ENCODE results near the gene UPK1A.

Gene UPK1A

GRCh38 chr19:35696835-35697234 lies 30.5 kb downstream of the UPK1A start:
- Histone ChIP-seq H3K36me3 (ENCODE audit: insufficient read depth, low read depth, low read length) (no peaks in the 10 kb centered on the region), H3K4me1 (ENCODE audit: insufficient read depth, low read length) (no peaks in the 10 kb centered on the region), H3K27me3 (ENCODE audit: insufficient read depth, low read length) (no peaks in the 10 kb centered on the region), H3K9me3 (ENCODE audit: insufficient read depth, low read depth, low read length) (no peaks in the 10 kb centered on the region), H3K9ac (ENCODE audit: low read depth, low read length) (no peak overlapping the region), H3K27ac (ENCODE audit: low read length) (no peak overlapping the region), H3K4me3 (ENCODE audit: low read length) (no peak overlapping the region)

DNA sequence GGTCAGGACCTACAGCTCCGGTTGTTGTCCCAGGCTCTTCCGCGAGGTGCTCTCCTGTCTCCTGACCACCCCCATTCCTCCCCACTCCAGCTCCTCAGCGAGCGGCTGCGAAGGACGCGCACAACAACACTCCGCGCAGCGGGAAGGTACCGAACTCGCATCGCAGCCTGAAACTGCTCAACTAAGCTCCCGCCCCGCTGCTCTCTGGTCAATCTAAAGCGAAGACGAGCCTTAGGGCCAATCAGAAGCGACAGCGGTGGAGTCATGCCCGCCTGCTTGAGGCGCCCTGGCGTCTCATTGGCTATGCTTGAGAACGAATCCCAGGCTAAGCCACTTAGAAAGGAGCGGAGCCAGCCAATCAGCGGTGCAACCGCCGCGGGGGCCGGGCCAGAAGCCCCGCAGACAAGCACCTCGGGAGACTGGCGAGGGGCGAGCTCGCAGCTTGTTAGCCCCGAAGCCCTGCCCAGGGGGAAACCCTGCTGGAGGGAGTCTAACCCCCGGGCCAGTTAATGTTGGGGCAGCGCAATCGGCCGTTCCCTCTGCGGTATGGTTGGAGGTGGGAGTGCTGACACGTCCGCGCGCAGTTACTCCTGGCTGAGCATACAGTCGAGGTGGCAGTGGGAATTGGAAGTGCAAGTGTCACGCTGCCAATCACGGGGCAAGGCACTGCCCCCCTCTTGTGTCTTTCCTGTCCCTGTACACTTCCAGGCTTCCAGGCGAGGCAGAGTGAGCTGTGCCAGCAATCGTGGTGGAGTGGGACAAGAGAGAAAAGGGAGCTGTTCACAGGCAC lies 36.1 kb downstream of the UPK1A start:
- Histone ChIP-seq H3K4me1 (ENCODE audit: insufficient read depth, low read length) (no peaks in the 10 kb centered on the region), H3K4me3 (ENCODE audit: low read length) (peak overlapping the region; percentile 76), H3K9ac (ENCODE audit: low read depth, low read length) (no peak overlapping the region), H3K36me3 (ENCODE audit: insufficient read depth, low read depth, low read length) (no peaks in the 10 kb centered on the region), H3K9me3 (ENCODE audit: insufficient read depth, low read depth, low read length) (no peaks in the 10 kb centered on the region), H3K27ac (ENCODE audit: low read length) (no peak overlapping the region), H3K27me3 (ENCODE audit: insufficient read depth, low read length) (peaks cover 29% of the 10 kb centered on the region)

DNA sequence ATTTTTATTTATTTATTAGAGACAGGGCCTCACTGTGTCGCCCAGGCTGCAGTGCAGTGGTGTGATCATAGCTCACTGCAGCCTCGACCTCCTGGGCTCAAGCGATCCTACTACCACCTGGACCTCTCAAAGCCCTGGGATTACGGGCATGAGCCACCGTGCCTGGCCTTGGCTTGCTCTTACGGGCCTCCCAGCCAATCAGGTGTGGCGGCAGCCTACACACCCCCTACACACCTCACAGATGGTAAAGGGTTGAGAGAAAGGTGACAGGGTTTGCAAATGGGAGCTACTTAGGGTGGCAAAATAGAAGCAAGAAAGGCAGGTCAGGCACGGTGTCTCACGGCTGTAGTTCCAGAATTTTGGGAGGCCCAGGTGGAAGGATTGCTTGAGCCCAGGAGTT lies 37.0 kb downstream of the UPK1A start:
- H3K4me3 ChIP-seq (ENCODE audit: low read length) = no peak overlapping the region
- no peak overlapping the region for H3K27ac ChIP-seq (ENCODE audit: low read length)
- no peak overlapping the region for H3K9ac ChIP-seq (ENCODE audit: low read depth, low read length)

GRCh38 chr19:35704218-35704617 lies 37.9 kb downstream of the UPK1A start, which contains the start of gene ZBTB32:
TSS of gene ZBTB32 (plus strand) at chr19:35704558. CDS start at chr19:35714627, 10,069 bp downstream.
- Histone ChIP-seq H3K27ac (ENCODE audit: low read length) (no peak within 1 kb of the TSS), H3K4me3 (ENCODE audit: low read length) (no peak within 1 kb of the TSS)

More for the DNA sequence above, 37.0 kb downstream of the UPK1A start:
- Histone ChIP-seq H3K4me1 (ENCODE audit: insufficient read depth, low read length) (no peaks in the 10 kb centered on the region), H3K27me3 (ENCODE audit: insufficient read depth, low read length) (peaks cover 35% of the 10 kb centered on the region), H3K36me3 (ENCODE audit: insufficient read depth, low read depth, low read length) (no peaks in the 10 kb centered on the region), H3K9me3 (ENCODE audit: insufficient read depth, low read depth, low read length) (no peaks in the 10 kb centered on the region)

DNA sequence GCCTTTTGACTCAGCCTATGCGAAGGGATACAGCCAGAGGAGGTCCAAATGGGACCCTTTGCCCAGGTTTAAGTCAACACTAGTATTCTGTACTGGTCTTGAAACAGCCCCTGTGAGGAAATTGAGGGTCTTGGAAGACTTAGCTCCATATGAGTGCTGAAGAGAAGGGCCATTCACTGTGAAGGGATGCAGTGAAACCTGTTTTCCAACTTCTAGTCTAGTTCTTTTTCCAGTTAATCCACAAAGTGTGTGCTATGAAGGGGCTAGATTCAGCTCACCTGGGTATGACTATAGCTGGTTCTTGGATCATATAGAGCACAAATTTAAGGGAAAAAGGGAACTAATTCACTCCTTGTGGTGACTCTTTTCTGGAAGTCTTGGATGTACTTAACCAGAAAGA lies 42.1 kb downstream of the UPK1A start:
- Histone ChIP-seq H3K27me3 (ENCODE audit: insufficient read depth, low read length) (peaks cover 27% of the 10 kb centered on the region), H3K9me3 (ENCODE audit: insufficient read depth, low read depth, low read length) (no peaks in the 10 kb centered on the region), H3K4me1 (ENCODE audit: insufficient read depth, low read length) (peaks cover 4% of the 10 kb centered on the region; the same call in 1 of the 2 replicates), H3K4me3 (ENCODE audit: low read length) (no peak overlapping the region), H3K36me3 (ENCODE audit: insufficient read depth, low read depth, low read length) (no peaks in the 10 kb centered on the region), H3K9ac (ENCODE audit: low read depth, low read length) (no peak overlapping the region), H3K27ac (ENCODE audit: low read length) (no peak overlapping the region)

More at GRCh38 chr19:35704218-35704617, 37.9 kb downstream of the UPK1A start, which contains the start of gene ZBTB32:
- Histone ChIP-seq H3K27me3 (ENCODE audit: insufficient read depth, low read length) (peaks cover 37% of the 10 kb centered on the region), H3K9ac (ENCODE audit: low read depth, low read length) (no peak within 1 kb of the TSS), H3K4me1 (ENCODE audit: insufficient read depth, low read length) (no peaks in the 10 kb centered on the region), H3K36me3 (ENCODE audit: insufficient read depth, low read depth, low read length) (no peaks in the 10 kb centered on the region), H3K9me3 (ENCODE audit: insufficient read depth, low read depth, low read length) (no peaks in the 10 kb centered on the region)

DNA sequence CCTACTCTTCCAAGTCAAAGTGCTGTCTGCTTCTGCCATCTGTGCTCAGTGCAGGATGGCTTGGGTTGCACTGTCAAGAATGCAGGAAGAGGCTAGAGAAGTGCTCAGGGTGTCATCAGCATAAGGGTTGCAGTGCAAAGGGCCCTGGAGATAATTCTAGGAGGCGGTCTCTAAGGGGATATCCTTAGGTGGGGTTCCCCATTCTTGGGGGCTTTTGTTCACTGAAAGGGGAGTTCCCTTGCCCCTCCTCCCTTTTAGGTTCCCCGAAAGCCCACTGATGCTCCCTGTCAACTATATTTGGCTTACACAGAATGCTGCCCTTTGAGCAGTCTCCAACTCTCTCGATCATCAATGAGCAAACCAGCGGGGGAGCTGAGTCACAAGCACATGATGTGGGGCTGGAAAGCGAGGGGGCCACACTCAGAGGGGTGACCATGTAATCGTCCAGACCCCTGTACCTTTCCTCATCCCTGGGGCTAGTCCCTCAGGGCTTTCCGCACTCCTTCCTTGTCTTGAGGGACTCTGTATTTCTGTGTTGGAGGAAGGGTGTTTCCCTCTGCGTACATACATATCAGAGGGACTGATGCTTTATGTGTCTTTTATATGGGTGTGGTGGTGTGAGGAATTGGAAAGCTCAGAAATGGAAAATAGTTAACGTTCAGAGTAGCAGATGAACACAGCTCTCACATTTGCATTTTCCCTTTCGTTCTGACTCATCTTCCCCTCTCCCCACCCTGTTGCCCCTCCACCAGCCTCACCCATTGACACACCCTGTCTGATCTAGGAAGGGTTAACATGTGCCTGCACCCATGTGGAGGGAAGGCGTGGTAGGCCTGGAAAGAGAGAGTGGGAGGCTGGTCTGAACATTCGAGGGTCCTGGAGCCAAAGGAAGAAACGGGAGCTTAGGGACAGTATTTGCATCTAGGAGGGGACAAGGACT lies 44.7 kb downstream of the UPK1A start:
- H3K4me3 ChIP-seq (ENCODE audit: low read length) = no peak overlapping the region
- peaks cover 19% of the 10 kb centered on the region for H3K4me1 ChIP-seq (ENCODE audit: insufficient read depth, low read length)
- H3K9me3 ChIP-seq (ENCODE audit: insufficient read depth, low read depth, low read length) = no peaks in the 10 kb centered on the region
- H3K27ac ChIP-seq (ENCODE audit: low read length) = no peak overlapping the region
- H3K9ac ChIP-seq (ENCODE audit: low read depth, low read length) = no peak overlapping the region
- peaks cover 16% of the 10 kb centered on the region for H3K27me3 ChIP-seq (ENCODE audit: insufficient read depth, low read length)
- no peaks in the 10 kb centered on the region for H3K36me3 ChIP-seq (ENCODE audit: insufficient read depth, low read depth, low read length)

DNA sequence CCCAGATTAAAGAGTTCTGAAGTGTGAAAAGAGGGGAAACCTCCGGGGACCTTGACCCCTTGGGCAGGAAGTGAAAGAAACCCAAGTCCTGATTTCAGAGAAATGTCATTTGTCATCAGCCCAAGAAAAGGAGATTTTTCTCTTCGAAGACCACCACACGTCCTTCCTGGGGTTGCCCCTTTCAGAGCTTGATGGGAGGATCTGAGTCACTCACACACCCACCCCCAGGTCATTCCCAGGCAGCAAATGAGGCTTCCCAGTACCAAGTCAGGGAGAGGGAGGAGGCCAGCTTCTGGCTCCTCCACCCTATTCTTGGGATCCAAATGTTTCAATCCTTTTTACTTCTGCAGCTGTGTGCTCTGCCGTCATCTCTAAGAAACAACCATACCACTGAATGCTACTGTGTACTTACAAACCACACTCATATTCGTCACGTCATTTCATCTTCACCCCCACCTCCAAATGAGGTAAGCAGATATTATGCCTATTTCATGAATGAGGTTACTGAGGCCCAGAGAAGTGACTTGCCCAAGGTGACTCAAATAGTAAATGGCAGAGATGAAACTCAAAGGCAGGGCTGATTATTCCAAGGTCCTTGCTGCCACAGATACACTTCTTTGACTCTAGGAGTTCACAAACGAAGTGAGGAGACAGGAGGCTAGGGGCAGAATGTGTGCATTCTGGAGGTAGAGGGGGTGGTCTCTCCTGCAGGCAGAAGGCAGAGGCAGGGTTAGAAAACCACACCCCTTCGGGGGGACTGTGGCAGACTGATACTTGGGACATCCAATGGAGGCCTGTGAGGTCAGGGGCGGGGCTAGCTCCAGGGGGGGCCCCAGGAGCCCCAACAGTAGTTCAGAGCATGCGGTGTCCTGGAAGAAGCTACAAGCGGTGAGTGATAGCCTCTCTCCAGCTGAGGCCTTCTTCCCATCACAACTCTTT lies 46.5 kb downstream of the UPK1A start:
- Histone ChIP-seq H3K4me3 (ENCODE audit: low read length) (no peak overlapping the region), H3K27me3 (ENCODE audit: insufficient read depth, low read length) (peaks cover 16% of the 10 kb centered on the region), H3K27ac (ENCODE audit: low read length) (no peak overlapping the region), H3K36me3 (ENCODE audit: insufficient read depth, low read depth, low read length) (no peaks in the 10 kb centered on the region), H3K4me1 (ENCODE audit: insufficient read depth, low read length) (peaks cover 19% of the 10 kb centered on the region), H3K9me3 (ENCODE audit: insufficient read depth, low read depth, low read length) (no peaks in the 10 kb centered on the region), H3K9ac (ENCODE audit: low read depth, low read length) (no peak overlapping the region)

- no peaks in the 10 kb centered on the region for H3K36me3 ChIP-seq (ENCODE audit: insufficient read depth, low read depth, low read length)
- H3K9ac ChIP-seq (ENCODE audit: low read depth, low read length) = no peak overlapping the region
- H3K27ac ChIP-seq (ENCODE audit: low read length) = no peak overlapping the region
- H3K9me3 ChIP-seq (ENCODE audit: insufficient read depth, low read depth, low read length) = no peaks in the 10 kb centered on the region
- H3K27me3 ChIP-seq (ENCODE audit: insufficient read depth, low read length) = peaks cover 10% of the 10 kb centered on the region
- peaks cover 19% of the 10 kb centered on the region for H3K4me1 ChIP-seq (ENCODE audit: insufficient read depth, low read length)
- H3K4me3 ChIP-seq (ENCODE audit: low read length) = no peak overlapping the region
Measured at GRCh38 chr19:35713506-35713850, 47.2 kb downstream of the UPK1A start.

- Histone ChIP-seq H3K27me3 (ENCODE audit: insufficient read depth, low read length) (peaks cover 9% of the 10 kb centered on the region), H3K4me3 (ENCODE audit: low read length) (no peak overlapping the region), H3K36me3 (ENCODE audit: insufficient read depth, low read depth, low read length) (no peaks in the 10 kb centered on the region), H3K27ac (ENCODE audit: low read length) (no peak overlapping the region), H3K9me3 (ENCODE audit: insufficient read depth, low read depth, low read length) (no peaks in the 10 kb centered on the region), H3K9ac (ENCODE audit: low read depth, low read length) (no peak overlapping the region), H3K4me1 (ENCODE audit: insufficient read depth, low read length) (peaks cover 19% of the 10 kb centered on the region)
Measured at GRCh38 chr19:35713904-35714495, 47.7 kb downstream of the UPK1A start.

DNA sequence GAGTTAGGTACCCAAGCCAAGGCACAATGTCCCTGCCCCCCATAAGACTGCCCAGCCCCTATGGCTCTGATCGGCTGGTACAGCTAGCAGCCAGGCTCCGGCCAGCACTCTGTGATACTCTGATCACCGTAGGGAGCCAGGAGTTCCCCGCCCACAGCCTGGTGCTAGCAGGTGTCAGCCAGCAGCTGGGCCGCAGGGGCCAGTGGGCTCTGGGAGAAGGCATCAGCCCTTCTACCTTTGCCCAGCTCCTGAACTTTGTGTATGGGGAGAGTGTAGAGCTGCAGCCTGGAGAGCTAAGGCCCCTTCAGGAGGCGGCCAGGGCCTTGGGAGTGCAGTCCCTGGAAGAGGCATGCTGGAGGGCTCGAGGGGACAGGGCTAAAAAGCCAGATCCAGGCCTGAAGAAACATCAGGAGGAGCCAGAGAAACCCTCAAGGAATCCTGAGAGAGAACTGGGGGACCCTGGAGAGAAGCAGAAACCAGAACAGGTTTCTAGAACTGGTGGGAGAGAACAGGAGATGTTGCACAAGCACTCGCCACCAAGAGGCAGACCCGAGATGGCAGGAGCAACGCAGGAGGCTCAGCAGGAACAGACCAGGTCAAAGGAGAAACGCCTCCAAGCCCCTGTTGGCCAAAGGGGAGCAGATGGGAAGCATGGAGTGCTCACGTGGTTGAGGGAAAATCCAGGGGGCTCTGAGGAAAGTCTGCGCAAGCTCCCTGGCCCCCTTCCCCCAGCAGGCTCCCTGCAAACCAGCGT lies 48.5 kb downstream of the UPK1A start:
- Histone ChIP-seq H3K36me3 (ENCODE audit: insufficient read depth, low read depth, low read length) (0 out of 2 replicates have a peak, but pooled peaks cover 3% of the 10 kb centered on the region), H3K9ac (ENCODE audit: low read depth, low read length) (no peak overlapping the region), H3K9me3 (ENCODE audit: insufficient read depth, low read depth, low read length) (no peaks in the 10 kb centered on the region), H3K27me3 (ENCODE audit: insufficient read depth, low read length) (peaks cover 9% of the 10 kb centered on the region), H3K4me1 (ENCODE audit: insufficient read depth, low read length) (peaks cover 19% of the 10 kb centered on the region), H3K27ac (ENCODE audit: low read length) (no peak overlapping the region), H3K4me3 (ENCODE audit: low read length) (no peak overlapping the region; the same call in 1 of the 2 replicates)

All from iPS-20b (cell line).